GM23338 (cell line): ENCODE measurements around the gene SYP. TPM values are rescaled to one million over a fixed set of nuclear protein-coding genes. Genes with fewer than 3 reads are reported as not detected.

Source experiments
- ATAC-seq: fragments of 200-7000 bp; cut with Tn5 transposase; 3 replicates; pipeline ENCODE4 v1.9.1; 2020
- DNase-seq: peaks from one replicate; pipeline ENCODE4 v3.0.0-alpha.2; 2015; ENCODE audit warnings: low spot score
- H2AFZ ChIP-seq: fragments of 200-600 bp; sonication (generic); 2 replicates; pipeline ENCODE4 v1.8.0; 2016; ENCODE audit warnings: antibody characterized with exemption, mild to moderate bottlenecking, moderate library complexity
- H3F3A ChIP-seq: fragments of 200-600 bp; sonication (generic); replicated peaks from 2 replicates; pipeline ENCODE4 v1.8.0; 2017; ENCODE audit warnings: antibody characterized with exemption, mixed run types, low read depth
- H3K27ac ChIP-seq: fragments of 200-600 bp; sonication (generic); 2 replicates; pipeline ENCODE4 v1.6.1; 2016; ENCODE audit warnings: low read depth
- H3K27me3 ChIP-seq: fragments of 200-600 bp; sonication (generic); 2 replicates; pipeline ENCODE4 v1.8.0; 2016; ENCODE audit warnings: mild to moderate bottlenecking, mixed run types, moderate library complexity; ENCODE audit not compliant: insufficient read depth
- H3K36me3 ChIP-seq: fragments of 200-600 bp; sonication (generic); 2 replicates; pipeline ENCODE4 v1.8.0; 2016; ENCODE audit warnings: mild to moderate bottlenecking; ENCODE audit not compliant: insufficient read depth
- H3K4me1 ChIP-seq: fragments of 200-600 bp; sonication (generic); 2 replicates; pipeline ENCODE4 v1.8.0; 2016; ENCODE audit warnings: mild to moderate bottlenecking, moderate library complexity; ENCODE audit not compliant: insufficient read depth
- H3K4me2 ChIP-seq: fragments of 200-600 bp; sonication (generic); 2 replicates; pipeline ENCODE4 v1.7.1; 2017; ENCODE audit warnings: mixed run types
- H3K4me3 ChIP-seq: fragments of 200-600 bp; sonication (generic); 2 replicates; pipeline ENCODE4 v1.6.1; 2016; ENCODE audit warnings: mixed run types
- H3K79me2 ChIP-seq: fragments of 200-600 bp; sonication (generic); replicated peaks from 2 replicates; pipeline ENCODE4 v1.8.0; 2017; ENCODE audit warnings: mild to moderate bottlenecking; ENCODE audit not compliant: insufficient read depth
- H3K9me2 ChIP-seq: fragments of 200-600 bp; sonication (generic); 2 replicates; pipeline ENCODE4 v1.8.0; 2017; ENCODE audit not compliant: insufficient read depth
- H4K20me1 ChIP-seq: fragments of 200-600 bp; sonication (generic); replicated peaks from 2 replicates; pipeline ENCODE4 v1.8.0; 2017; ENCODE audit warnings: mild to moderate bottlenecking; ENCODE audit not compliant: insufficient read depth
- H3K27ac Mint-ChIP-seq: 2 replicates; pipeline ENCODE4 v1.8.0; 2020; ENCODE audit warnings: inconsistent platforms, mild to moderate bottlenecking, moderate library complexity, mixed read lengths
- H3K27me3 Mint-ChIP-seq: 3 replicates; pipeline ENCODE4 v1.8.0; 2022; ENCODE audit warnings: low read depth, mild to moderate bottlenecking, moderate library complexity, mixed read lengths, inconsistent platforms; ENCODE audit not compliant: insufficient read depth, poor library complexity
- H3K36me3 Mint-ChIP-seq: 3 replicates; pipeline ENCODE4 v1.8.0; 2021; ENCODE audit warnings: low read depth, mild to moderate bottlenecking, inconsistent platforms, moderate library complexity, mixed read lengths
- H3K4me1 Mint-ChIP-seq: 3 replicates; pipeline ENCODE4 v1.8.0; 2020; ENCODE audit warnings: mild to moderate bottlenecking, inconsistent platforms, mixed read lengths
- H3K4me3 Mint-ChIP-seq: 3 replicates; pipeline ENCODE4 v1.8.0; 2021; ENCODE audit warnings: moderate library complexity, mild to moderate bottlenecking, inconsistent platforms, mixed read lengths
- H3K9me3 Mint-ChIP-seq: 3 replicates; pipeline ENCODE4 v1.8.0; 2020; ENCODE audit warnings: moderate library complexity, mild to moderate bottlenecking, inconsistent platforms, mixed read lengths
- EZH2 ChIP-seq: fragments of 200-600 bp; sonication (generic); IDR thresholded peaks from one replicate; pipeline ENCODE4 v1.8.0; 2017; ENCODE audit warnings: antibody characterized with exemption, mild to moderate bottlenecking, low read depth; ENCODE audit not compliant: unreplicated experiment
- EZH2phosphoT487 ChIP-seq: fragments of 200-600 bp; sonication (generic); IDR thresholded peaks from one replicate; pipeline ENCODE4 v1.8.1; 2018; ENCODE audit warnings: antibody characterized with exemption; ENCODE audit not compliant: unreplicated experiment
- JUNB ChIP-seq: IDR thresholded peaks from one replicate; pipeline ENCODE4 v1.6.1; 2016; ENCODE audit warnings: antibody characterized with exemption; ENCODE audit not compliant: unreplicated experiment
- POLR2AphosphoS5 ChIP-seq: IDR thresholded peaks from 2 replicates; pipeline ENCODE4 v1.6.1; 2016; ENCODE audit warnings: antibody characterized with exemption, low read depth
- STAT1 ChIP-seq: IDR thresholded peaks from one replicate; pipeline ENCODE4 v1.6.1; 2016; ENCODE audit warnings: antibody characterized with exemption; ENCODE audit not compliant: unreplicated experiment
- ZNF114 ChIP-seq: fragments of 250-450 bp; sonication (Bioruptor Pico); IDR thresholded peaks from 2 replicates; pipeline ENCODE4 v1.5.0; 2020; ENCODE audit warnings: mild to moderate bottlenecking, moderate library complexity
- polyA plus RNA-seq: library from polyadenylated mRNA; unstranded; fragments of >200 nt; fragmentation: Nextera tagmentation; extraction: Ambion mirVana; gene quantifications from 2 replicates; pipeline ENCODE4 v1.2.1, GENCODE V29; 2016
- total RNA-seq: library from RNA; depleted of rRNA; stranded (reverse); fragments of >200 nt; shearing (Covaris generic); gene quantifications from 2 replicates; pipeline ENCODE4 v1.2.3, GENCODE V29; 2014
- TF ChIP-seq, protein P1 (sequence below), 2 experiments: fragments of 200-600 bp in 1 of 2; sonication (generic) in 1 of 2; conservative IDR thresholded peaks; 2 replicates each; pipeline versions ENCODE4 v1.5.1 to v1.6.1; 2016 to 2017; ENCODE audit warnings: antibody characterized with exemption in 2 of 2, low read depth in 2 of 2, mild to moderate bottlenecking in 2 of 2, moderate library complexity in 1 of 2
- TF ChIP-seq, protein P2 (sequence below): IDR thresholded peaks from 2 replicates; pipeline ENCODE4 v1.6.1; 2016; ENCODE audit warnings: antibody characterized with exemption
- TF ChIP-seq, protein P3 (sequence below): fragments of 250-450 bp; sonication (Bioruptor Pico); IDR thresholded peaks from 2 replicates; pipeline ENCODE4 v1.5.0; 2020; ENCODE audit warnings: mild to moderate bottlenecking, moderate library complexity

SYP gene
- total and polyA plus RNA-seq, 2 experiments from 2014 or later: 3.7 to 9.1 TPM

DNA sequence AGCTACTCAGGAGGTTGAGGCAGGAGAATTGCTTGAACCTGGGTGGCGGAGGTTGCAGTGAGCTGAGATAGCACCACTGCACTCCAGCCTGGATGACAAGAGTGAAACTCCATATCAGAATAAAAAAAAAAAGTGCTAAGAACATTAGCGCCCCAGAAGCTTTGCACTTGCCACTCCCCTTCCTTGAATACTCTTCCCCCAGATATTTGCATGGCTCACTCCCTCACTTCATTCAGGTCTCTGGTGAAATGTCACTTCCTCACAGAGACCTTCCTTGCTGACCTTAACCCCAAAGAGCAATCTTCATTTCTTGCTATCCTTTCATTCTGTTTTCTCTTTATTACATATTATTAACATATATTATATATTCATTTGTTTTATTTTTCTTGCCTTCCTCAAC lies 21.9 kb upstream of the SYP start:
- Histone ChIP-seq H3K4me2 (no peak overlapping the region), H3K4me3 (no peak overlapping the region), H3K27me3 (no peaks in the 10 kb centered on the region), H3K79me2 (no peaks in the 10 kb centered on the region), H3F3A (no peaks in the 10 kb centered on the region), H2AFZ (no peak overlapping the region), H3K4me1 (no peaks in the 10 kb centered on the region), H4K20me1 (no peaks in the 10 kb centered on the region), H3K9me2 (no peaks in the 10 kb centered on the region), H3K27ac (no peak overlapping the region), H3K36me3 (no peaks in the 10 kb centered on the region)
- Mint-ChIP-seq H3K4me1 (0 out of 3 replicates have a peak, but pooled peaks cover 3% of the 10 kb centered on the region), H3K4me3 (no peak overlapping the region), H3K27me3 (peaks cover 9% of the 10 kb centered on the region), H3K27ac (no peak overlapping the region), H3K9me3 (no peaks in the 10 kb centered on the region), H3K36me3 (no peaks in the 10 kb centered on the region)
- TF ChIP-seq EZH2phosphoT487: no peak
- TF ChIP-seq, protein P1, sequence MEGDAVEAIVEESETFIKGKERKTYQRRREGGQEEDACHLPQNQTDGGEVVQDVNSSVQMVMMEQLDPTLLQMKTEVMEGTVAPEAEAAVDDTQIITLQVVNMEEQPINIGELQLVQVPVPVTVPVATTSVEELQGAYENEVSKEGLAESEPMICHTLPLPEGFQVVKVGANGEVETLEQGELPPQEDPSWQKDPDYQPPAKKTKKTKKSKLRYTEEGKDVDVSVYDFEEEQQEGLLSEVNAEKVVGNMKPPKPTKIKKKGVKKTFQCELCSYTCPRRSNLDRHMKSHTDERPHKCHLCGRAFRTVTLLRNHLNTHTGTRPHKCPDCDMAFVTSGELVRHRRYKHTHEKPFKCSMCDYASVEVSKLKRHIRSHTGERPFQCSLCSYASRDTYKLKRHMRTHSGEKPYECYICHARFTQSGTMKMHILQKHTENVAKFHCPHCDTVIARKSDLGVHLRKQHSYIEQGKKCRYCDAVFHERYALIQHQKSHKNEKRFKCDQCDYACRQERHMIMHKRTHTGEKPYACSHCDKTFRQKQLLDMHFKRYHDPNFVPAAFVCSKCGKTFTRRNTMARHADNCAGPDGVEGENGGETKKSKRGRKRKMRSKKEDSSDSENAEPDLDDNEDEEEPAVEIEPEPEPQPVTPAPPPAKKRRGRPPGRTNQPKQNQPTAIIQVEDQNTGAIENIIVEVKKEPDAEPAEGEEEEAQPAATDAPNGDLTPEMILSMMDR (conservative IDR thresholded peaks at IDR 0.05; ENCODE audit: low read depth in 2 of 2): no peak
- no peak for TF ChIP-seq POLR2AphosphoS5
- TF ChIP-seq EZH2: no peak
- TF ChIP-seq, protein P2, sequence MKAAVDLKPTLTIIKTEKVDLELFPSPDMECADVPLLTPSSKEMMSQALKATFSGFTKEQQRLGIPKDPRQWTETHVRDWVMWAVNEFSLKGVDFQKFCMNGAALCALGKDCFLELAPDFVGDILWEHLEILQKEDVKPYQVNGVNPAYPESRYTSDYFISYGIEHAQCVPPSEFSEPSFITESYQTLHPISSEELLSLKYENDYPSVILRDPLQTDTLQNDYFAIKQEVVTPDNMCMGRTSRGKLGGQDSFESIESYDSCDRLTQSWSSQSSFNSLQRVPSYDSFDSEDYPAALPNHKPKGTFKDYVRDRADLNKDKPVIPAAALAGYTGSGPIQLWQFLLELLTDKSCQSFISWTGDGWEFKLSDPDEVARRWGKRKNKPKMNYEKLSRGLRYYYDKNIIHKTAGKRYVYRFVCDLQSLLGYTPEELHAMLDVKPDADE: no peak
- no peak for TF ChIP-seq ZNF114 (CRISPR knock-in tag)
- no peak for TF ChIP-seq JUNB
- TF ChIP-seq, protein P3, sequence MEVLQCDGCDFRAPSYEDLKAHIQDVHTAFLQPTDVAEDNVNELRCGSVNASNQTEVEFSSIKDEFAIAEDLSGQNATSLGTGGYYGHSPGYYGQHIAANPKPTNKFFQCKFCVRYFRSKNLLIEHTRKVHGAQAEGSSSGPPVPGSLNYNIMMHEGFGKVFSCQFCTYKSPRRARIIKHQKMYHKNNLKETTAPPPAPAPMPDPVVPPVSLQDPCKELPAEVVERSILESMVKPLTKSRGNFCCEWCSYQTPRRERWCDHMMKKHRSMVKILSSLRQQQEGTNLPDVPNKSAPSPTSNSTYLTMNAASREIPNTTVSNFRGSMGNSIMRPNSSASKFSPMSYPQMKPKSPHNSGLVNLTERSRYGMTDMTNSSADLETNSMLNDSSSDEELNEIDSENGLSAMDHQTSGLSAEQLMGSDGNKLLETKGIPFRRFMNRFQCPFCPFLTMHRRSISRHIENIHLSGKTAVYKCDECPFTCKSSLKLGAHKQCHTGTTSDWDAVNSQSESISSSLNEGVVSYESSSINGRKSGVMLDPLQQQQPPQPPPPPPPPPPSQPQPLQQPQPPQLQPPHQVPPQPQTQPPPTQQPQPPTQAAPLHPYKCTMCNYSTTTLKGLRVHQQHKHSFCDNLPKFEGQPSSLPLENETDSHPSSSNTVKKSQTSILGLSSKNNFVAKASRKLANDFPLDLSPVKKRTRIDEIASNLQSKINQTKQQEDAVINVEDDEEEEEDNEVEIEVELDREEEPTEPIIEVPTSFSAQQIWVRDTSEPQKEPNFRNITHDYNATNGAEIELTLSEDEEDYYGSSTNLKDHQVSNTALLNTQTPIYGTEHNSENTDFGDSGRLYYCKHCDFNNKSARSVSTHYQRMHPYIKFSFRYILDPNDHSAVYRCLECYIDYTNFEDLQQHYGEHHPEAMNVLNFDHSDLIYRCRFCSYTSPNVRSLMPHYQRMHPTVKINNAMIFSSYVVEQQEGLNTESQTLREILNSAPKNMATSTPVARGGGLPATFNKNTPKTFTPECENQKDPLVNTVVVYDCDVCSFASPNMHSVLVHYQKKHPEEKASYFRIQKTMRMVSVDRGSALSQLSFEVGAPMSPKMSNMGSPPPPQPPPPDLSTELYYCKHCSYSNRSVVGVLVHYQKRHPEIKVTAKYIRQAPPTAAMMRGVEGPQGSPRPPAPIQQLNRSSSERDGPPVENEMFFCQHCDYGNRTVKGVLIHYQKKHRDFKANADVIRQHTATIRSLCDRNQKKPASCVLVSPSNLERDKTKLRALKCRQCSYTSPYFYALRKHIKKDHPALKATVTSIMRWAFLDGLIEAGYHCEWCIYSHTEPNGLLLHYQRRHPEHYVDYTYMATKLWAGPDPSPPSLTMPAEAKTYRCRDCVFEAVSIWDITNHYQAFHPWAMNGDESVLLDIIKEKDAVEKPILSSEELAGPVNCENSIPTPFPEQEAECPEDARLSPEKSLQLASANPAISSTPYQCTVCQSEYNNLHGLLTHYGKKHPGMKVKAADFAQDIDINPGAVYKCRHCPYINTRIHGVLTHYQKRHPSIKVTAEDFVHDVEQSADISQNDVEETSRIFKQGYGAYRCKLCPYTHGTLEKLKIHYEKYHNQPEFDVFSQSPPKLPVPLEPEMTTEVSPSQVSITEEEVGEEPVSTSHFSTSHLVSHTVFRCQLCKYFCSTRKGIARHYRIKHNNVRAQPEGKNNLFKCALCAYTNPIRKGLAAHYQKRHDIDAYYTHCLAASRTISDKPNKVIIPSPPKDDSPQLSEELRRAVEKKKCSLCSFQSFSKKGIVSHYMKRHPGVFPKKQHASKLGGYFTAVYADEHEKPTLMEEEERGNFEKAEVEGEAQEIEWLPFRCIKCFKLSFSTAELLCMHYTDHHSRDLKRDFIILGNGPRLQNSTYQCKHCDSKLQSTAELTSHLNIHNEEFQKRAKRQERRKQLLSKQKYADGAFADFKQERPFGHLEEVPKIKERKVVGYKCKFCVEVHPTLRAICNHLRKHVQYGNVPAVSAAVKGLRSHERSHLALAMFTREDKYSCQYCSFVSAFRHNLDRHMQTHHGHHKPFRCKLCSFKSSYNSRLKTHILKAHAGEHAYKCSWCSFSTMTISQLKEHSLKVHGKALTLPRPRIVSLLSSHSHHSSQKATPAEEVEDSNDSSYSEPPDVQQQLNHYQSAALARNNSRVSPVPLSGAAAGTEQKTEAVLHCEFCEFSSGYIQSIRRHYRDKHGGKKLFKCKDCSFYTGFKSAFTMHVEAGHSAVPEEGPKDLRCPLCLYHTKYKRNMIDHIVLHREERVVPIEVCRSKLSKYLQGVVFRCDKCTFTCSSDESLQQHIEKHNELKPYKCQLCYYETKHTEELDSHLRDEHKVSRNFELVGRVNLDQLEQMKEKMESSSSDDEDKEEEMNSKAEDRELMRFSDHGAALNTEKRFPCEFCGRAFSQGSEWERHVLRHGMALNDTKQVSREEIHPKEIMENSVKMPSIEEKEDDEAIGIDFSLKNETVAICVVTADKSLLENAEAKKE (CRISPR knock-in tag): no peak
- TF ChIP-seq STAT1: no peak
- no peak for DNase-seq
- no peak for ATAC-seq
